Measurements from ENCODE around the gene PI4KA.
A peak's percentile ranks its signal among the peaks of the same experiment; 100 is the strongest.
"Not testable (repeated sequence)": the region's sequence is repeated elsewhere in the genome, so short reads cannot be mapped to it uniquely, and the experiment has no call there.

Gene PI4KA

GRCh38 chr22:20858615-20859416 is at the start of gene PI4KA, which contains the start of gene SNAP29:
TSS of gene PI4KA (minus strand) at chr22:20858811. CDS start at chr22:20858725, 86 bp downstream.
TSS of gene SNAP29 (plus strand) at chr22:20859007. CDS start at chr22:20859111, 104 bp downstream.
- in situ Hi-C loops (cut with MboI; ENCODE audit: low pct_unique_long_range_greater_than_20kb, low sequenced_read_pairs), result no loop called here
- peak; percentile 97 for DNase-seq

DNA sequence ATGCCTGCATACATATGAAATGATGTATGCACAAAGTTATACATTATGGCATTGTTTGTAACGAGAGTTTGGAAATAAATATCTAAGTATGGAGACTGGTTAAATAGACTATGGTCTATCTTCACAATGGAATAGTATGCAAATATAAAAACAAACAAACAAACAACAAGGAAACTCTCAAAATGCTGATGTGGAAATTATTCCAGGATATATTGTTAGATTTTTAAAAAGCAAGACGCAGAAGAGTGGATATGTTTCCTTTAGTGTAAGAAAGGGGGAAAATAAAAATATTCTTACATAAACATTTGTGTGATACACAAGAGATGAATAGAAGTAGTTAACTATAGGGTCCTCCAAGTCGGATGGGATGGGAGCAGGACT is 47.8 kb upstream of the PI4KA start:
- no peak for DNase-seq
- in situ Hi-C loops (cut with MboI; ENCODE audit: low pct_unique_long_range_greater_than_20kb, low sequenced_read_pairs), result no loop called here

DNA sequence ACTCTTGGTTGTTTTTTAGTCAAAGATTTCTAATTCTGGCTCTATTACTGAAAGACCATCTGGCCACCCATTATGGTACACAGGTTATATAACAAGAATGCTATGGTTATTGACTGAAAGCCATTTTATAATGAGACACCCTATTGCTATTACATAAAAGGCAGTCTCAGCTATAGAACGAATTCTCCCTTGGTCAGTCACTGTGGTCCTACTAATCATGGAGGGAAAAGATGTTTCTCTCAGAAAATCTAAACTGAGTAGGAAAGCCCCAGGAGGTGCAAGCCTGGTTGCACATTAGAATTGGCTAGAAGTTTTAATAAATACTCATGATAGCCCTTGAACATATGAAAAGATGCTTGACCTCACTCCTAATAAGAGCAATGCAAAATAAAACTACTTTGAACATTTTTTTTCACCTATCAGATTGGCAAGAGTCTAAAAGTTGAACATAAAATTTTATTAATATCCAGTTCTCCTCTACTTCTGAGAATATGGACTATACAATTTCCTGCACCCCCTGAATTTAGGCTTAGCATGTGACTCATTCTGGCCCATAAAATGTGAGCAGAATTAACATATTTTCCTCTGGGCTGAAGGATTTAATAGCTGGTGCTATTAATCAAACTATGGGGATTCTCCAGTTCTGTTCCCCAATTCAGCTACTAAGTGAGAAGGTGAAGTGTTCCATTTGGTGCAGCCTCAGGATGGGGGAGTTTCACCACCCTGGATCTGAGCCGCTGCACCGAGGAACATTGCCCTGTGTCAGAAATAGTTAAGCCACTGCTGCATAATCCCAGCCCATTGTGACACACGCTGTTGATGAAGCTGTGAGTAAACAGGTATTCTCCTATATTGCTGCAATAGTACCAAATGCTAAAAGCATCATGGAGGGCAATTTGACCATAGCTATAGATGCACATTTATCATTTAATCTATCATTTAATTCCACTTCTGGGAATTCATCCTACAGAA is 47.1 kb upstream of the PI4KA start:
- in situ Hi-C loops (cut with MboI; ENCODE audit: low pct_unique_long_range_greater_than_20kb, low sequenced_read_pairs), result no loop called here

DNA sequence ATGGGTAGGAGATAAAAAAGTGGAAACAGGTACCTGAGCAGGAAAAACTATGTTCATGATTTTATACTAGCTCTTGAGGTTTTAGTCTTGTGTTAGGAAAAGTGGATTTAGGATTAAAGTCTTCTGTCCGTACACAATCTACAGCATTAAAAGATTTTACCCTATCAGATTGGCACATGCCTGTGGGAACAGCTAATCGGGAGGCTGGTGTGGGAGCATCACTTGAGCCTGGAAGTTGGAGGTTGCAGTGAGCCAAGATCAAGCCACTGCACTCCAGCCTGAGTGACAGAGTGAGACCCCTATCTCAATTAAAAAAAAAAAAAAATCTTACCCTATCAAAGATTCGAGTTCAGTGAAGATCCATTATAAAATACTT is 46.4 kb upstream of the PI4KA start:
- DNase-seq, result no peak
- in situ Hi-C loops (cut with MboI; ENCODE audit: low pct_unique_long_range_greater_than_20kb, low sequenced_read_pairs), result no loop called here

More for the DNA sequence above, 47.1 kb upstream of the PI4KA start:
- no peak for DNase-seq

- DNase-seq, result no peak
- in situ Hi-C loops (cut with MboI; ENCODE audit: low pct_unique_long_range_greater_than_20kb, low sequenced_read_pairs), result no loop called here
These were observed 45.7 kb upstream of the PI4KA start for GRCh38 chr22:20904008-20904979.

- no peak for DNase-seq
- in situ Hi-C loops (cut with MboI; ENCODE audit: low pct_unique_long_range_greater_than_20kb, low sequenced_read_pairs), result no loop called here
These were observed 44.5 kb upstream of the PI4KA start for GRCh38 chr22:20903093-20903492.

GRCh38 chr22:20901093-20902033 is 42.8 kb upstream of the PI4KA start:
- DNase-seq; in situ Hi-C loops (cut with MboI; ENCODE audit: low pct_unique_long_range_greater_than_20kb, low sequenced_read_pairs): not testable (repeated sequence)

- peak; percentile 28 for DNase-seq
- in situ Hi-C loops (cut with MboI; ENCODE audit: low pct_unique_long_range_greater_than_20kb, low sequenced_read_pairs), result no loop called here
These were observed 41.3 kb upstream of the PI4KA start for GRCh38 chr22:20899827-20900423.

GRCh38 chr22:20897737-20898136 is 39.1 kb upstream of the PI4KA start:
- DNase-seq, result not testable (repeated sequence)

DNA sequence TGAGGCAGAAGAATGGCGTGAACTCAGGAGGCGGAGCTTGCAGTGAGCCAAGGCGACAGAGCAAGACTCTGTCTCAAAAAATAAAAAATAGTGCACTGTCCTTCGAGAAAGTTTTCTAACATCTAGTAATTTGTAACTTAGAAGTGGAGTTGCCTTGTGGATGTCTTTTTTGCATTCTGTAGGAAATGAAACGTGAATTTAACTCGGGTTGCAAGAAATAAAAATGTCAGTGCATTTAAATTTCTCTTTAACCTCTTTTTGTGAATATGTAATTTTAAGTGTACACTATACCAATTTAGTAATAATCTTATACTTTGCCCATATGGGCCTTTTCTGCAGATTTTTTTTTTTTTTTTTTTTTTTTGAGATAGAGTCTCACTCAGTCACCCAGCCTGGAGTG is 32.4 kb upstream of the PI4KA start:
- in situ Hi-C loops (cut with MboI; ENCODE audit: low pct_unique_long_range_greater_than_20kb, low sequenced_read_pairs), result no loop called here

More at GRCh38 chr22:20897737-20898136, 39.1 kb upstream of the PI4KA start:
- in situ Hi-C loops (cut with MboI; ENCODE audit: low pct_unique_long_range_greater_than_20kb, low sequenced_read_pairs), result not testable (repeated sequence)

DNA sequence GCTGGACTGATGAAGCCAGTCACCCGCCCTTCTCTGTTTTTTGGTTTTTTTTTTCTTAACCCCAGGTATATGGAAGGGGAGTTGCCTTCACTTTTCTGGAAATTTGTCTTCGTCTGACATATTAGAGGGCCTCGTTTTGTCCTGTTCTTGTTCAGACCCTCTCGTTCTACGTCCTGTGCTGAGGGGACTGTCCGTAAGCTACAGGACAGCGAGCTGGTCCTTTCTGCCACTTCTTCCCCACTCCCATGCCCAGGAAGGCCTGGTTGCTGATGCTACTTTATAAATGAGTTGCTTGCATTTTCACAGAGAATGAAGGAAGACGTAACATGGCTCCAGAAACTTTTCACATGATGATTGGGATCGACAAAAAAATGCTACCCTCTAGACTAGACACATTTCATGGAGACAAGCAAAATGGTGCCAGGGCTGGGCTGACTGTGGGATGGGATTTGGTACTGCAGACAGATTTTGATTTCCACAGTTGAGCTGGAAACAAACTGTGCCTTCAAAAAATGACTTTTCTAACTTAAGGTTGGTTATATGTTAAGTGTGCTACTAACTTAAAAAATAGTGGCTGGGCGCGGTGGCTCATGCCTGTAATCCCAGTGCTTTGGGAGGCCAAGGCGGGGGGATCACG is 31.4 kb upstream of the PI4KA start:
- DNase-seq, result no peak
- in situ Hi-C loops (cut with MboI; ENCODE audit: low pct_unique_long_range_greater_than_20kb, low sequenced_read_pairs), result no loop called here

More for the DNA sequence above, 32.4 kb upstream of the PI4KA start:
- no peak for DNase-seq

GRCh38 chr22:20889025-20889704 is 30.6 kb upstream of the PI4KA start:
- in situ Hi-C loops (cut with MboI; ENCODE audit: low pct_unique_long_range_greater_than_20kb, low sequenced_read_pairs), result no loop called here
- DNase-seq, result no peak

- DNase-seq, result no peak
- in situ Hi-C loops (cut with MboI; ENCODE audit: low pct_unique_long_range_greater_than_20kb, low sequenced_read_pairs), result no loop called here
These were observed 28.8 kb upstream of the PI4KA start for GRCh38 chr22:20887375-20887774.

DNA sequence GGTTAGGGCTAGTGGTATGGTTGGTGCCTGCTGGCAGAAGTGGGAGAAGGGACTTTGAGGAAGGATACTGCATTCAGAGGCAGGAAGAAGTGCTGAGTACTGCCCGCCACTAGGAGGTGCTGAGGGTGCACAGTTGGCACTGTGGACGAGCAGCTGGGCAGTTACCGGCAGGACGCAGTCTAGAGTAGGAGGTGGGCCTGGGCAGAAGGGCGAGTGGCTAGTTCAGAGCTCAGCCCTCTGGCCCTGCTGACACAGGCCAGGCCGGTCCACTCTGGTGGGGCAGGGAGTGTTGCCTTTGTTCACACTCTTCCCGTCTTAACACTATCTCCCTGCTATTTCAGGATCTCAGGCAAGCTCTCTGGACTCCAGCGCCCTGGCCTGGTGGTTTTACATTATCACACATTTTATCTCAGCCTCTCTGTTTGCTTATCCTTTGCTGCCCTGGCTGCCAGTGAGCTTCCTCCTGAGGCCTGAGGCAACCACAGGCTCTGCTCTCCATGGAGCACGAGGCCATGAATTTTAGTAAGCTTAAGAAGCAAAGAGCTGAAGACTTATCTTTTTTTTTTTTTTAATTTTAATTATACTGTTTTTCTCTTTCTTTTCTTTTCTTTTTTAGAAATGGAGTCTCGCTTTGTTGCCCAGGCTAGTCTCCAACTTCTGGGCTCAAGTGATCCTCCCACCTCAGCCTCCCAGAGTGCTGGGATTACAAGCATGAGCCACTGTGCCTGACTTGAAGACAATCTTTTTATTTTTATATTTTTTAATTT is 27.1 kb upstream of the PI4KA start:
- in situ Hi-C loops (cut with MboI; ENCODE audit: low pct_unique_long_range_greater_than_20kb, low sequenced_read_pairs), result no loop called here
- DNase-seq, result peak; percentile 87

DNA sequence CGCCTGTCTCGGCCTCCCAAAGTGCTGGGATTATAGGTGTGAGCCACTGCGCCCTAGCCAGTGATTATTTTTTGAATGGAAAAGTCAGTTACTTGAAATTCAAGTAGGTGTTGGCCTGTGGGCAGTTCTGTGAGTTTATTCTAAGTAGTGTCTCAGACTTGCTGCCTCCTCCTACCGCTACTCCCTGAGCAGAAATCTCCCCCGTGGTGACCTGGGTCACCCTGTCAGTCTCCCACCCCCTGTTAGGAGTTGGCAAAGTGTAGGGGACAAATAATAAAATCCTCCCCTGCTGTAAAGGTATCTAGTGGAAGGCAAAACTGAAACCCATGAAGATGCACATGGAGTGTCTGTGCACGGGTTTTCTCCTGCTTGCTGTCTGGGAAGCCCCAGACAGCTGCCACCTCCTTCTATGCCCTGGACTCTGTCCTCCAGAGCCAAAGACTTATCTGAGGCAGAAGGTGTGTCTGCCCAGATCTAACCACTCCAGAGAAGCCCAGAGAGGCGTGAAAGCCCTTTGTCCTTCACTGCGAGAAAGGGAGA is 26.5 kb upstream of the PI4KA start:
- in situ Hi-C loops (cut with MboI; ENCODE audit: low pct_unique_long_range_greater_than_20kb, low sequenced_read_pairs), result no loop called here
- DNase-seq, result no peak
